Panc1 (cell line): ENCODE measurements around the gene SLC17A2. TPM values are rescaled to one million over a fixed set of nuclear protein-coding genes. Genes with fewer than 3 reads are reported as not detected.

Experiments
- ATAC-seq: fragments of 200-7000 bp; cut with Tn5 transposase; 2 replicates; pipeline ENCODE4 v1.9.1; 2020; ENCODE audit warnings: mild to moderate bottlenecking, moderate library complexity
- BruUV-seq: library from RNA; stranded (reverse); fragments of 400-500 nt; replicated peaks from 2 replicates; lab custom pipeline; 2021; lab: Mats Ljungman, UMichigan
- CTCF ChIA-PET: fragments of 300-600 bp; sonication (Branson Sonifier 250); formaldehyde crosslinking; loops from one replicate; lab custom pipeline; 2022; ENCODE audit warnings: antibody characterized with exemption; lab: Charles Lee
- POLR2A ChIA-PET: fragments of 300-600 bp; sonication (Branson Sonifier 250); formaldehyde crosslinking; loops from one replicate; lab custom pipeline; 2022; ENCODE audit warnings: antibody characterized with exemption; lab: Charles Lee
- DNase-seq: peaks from one replicate; pipeline ENCODE4 v3.0.0-alpha.2; 2010; ENCODE audit warnings: low read depth, low spot score
- H3K27ac ChIP-seq: 2 replicates; pipeline ENCODE4 v1.5.1; 2011; ENCODE audit warnings: mild to moderate bottlenecking, low read length, inconsistent platforms
- H3K27me3 ChIP-seq: fragments of 200-500 bp; sonication (Bioruptor generic); 2 replicates; pipeline ENCODE4 v1.6.0; 2014; ENCODE audit warnings: low read length, inconsistent platforms; ENCODE audit not compliant: control insufficient read depth, insufficient read depth
- H3K36me3 ChIP-seq: fragments of 200-500 bp; sonication (Bioruptor generic); 2 replicates; pipeline ENCODE4 v1.5.1; 2014; ENCODE audit warnings: inconsistent platforms, mild to moderate bottlenecking, low read length, moderate library complexity; ENCODE audit not compliant: control insufficient read depth, insufficient read depth
- H3K4me1 ChIP-seq: 2 replicates; pipeline ENCODE4 v1.5.1; 2011; ENCODE audit warnings: inconsistent platforms, mild to moderate bottlenecking, low read length, moderate library complexity; ENCODE audit not compliant: control insufficient read depth, insufficient read depth
- H3K4me3 ChIP-seq, 2 experiments: 2 replicates each; pipeline ENCODE4 v1.5.1; 2011 to 2012; ENCODE audit warnings: low read depth in 2 of 2, low read length in 2 of 2, mild to moderate bottlenecking in 2 of 2, inconsistent platforms in 1 of 2, moderate library complexity in 1 of 2
- H3K9me3 ChIP-seq: fragments of 200-500 bp; sonication (Bioruptor generic); 2 replicates; pipeline ENCODE4 v1.5.1; 2014; ENCODE audit warnings: low read depth, mild to moderate bottlenecking, inconsistent platforms, low read length, moderate library complexity; ENCODE audit not compliant: control insufficient read depth, insufficient read depth
- CTCF ChIP-seq: fragments of 450-650 bp; IDR thresholded peaks from 2 replicates; pipeline ENCODE4 v1.5.1; 2017; ENCODE audit warnings: mild to moderate bottlenecking
- POLR2AphosphoS5 ChIP-seq: IDR thresholded peaks from 2 replicates; pipeline ENCODE4 v1.6.1; 2012; ENCODE audit warnings: mild to moderate bottlenecking, low read depth, low read length, moderate library complexity
- SIN3A ChIP-seq: IDR thresholded peaks from 2 replicates; pipeline ENCODE4 v1.6.1; 2012; ENCODE audit warnings: low read depth, mild to moderate bottlenecking, low read length, moderate library complexity, borderline replicate concordance; ENCODE audit not compliant: insufficient read depth
- TCF7L2 ChIP-seq: IDR thresholded peaks from 2 replicates; pipeline ENCODE4 v1.6.1; 2011; ENCODE audit warnings: mild to moderate bottlenecking, low read depth, low read length, inconsistent platforms
- in situ Hi-C: cut with HindIII; loops from 2 replicates; pipeline ENCODE4 v1.10.0; 2016; ENCODE audit warnings: low sequenced_read_pairs, low pct_unique_long_range_greater_than_20kb
- intact Hi-C: fragments of 100-400 bp; cut with micrococcal nuclease; formaldehyde crosslinking; loops from one replicate; pipeline ENCODE4 v1.10.0; 2022; ENCODE audit not compliant: unreplicated experiment
- total RNA-seq: library from RNA; stranded (reverse); gene quantifications from one replicate; pipeline ENCODE4 v1.2.1, GENCODE V29; 2021; ENCODE audit not compliant: unreplicated experiment
- TF ChIP-seq, protein P1 (sequence below), 2 experiments: IDR thresholded peaks; 2 replicates each; pipeline ENCODE4 v1.6.1; 2011 to 2012; ENCODE audit warnings: low read depth in 2 of 2, control low read depth in 1 of 2, low read length in 1 of 2, mild to moderate bottlenecking in 1 of 2, moderate library complexity in 1 of 2; ENCODE audit not compliant: insufficient read depth in 1 of 2

Gene SLC17A2
- total RNA-seq, 1 experiment from 2014 or later = not detected

DNA sequence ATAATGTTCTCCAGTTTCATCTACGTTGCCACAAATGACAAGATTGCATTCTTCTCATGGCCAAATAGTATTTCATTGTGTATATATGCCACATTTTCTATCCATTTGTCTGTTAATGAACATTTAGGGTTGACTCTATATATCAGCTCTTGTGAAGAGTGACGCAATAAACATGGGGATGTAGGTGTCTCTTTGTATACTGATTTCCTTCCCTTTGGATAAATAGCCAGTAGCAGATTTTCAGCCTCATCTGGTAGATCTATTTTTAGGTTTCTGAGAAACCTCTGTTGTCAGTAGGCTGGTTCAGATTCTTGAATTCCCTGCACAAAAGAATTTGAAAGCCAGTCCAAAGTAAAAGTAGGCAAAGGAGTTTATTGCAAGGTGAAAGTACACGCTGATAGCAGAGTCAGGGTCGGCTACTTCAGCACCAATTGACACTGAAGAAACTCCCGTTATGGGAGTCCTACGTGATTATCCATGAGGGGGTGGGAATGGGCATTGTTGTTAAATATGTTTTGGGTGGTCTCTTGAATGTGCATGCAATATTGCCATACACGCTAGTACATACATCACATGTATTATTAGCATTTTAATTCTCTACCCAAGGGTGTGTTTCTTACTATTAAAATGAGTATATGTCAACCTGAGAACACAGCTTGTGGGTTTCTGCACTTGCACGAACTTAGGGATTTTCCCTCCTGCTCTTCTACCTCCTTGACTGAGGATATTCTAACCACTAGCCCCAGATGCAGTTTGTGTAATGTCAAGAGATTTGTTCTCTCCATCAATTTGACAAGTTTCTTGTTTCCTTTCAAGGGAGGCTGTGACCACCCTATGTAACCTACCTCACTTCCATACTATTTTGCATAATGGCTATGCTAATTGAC is 14.4 kb upstream of the SLC17A2 start:
- ATAC-seq = no peak

DNA sequence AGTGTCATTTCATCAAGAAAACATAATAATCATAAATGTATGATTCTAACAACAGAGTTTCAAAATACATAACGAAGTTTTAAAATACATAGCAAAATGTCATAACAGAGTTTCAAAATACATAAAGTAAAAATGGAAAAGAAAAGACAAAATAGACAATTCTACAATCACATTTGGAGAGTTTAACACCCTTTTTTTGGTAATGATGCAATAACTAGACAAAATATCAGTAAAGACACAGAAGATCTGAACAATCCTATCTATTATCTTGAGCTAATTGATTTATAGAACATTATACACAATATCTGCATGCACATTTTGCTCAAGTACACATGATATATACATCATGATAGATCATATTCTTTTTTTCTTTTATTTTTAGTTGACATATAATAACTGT is 13.4 kb upstream of the SLC17A2 start:
- H3K27ac ChIP-seq = no peak overlapping the region
- TF ChIP-seq SIN3A (no peak), TCF7L2 (no peak), POLR2AphosphoS5 (no peak), CTCF (no peak)
- TF ChIP-seq, protein P1, sequence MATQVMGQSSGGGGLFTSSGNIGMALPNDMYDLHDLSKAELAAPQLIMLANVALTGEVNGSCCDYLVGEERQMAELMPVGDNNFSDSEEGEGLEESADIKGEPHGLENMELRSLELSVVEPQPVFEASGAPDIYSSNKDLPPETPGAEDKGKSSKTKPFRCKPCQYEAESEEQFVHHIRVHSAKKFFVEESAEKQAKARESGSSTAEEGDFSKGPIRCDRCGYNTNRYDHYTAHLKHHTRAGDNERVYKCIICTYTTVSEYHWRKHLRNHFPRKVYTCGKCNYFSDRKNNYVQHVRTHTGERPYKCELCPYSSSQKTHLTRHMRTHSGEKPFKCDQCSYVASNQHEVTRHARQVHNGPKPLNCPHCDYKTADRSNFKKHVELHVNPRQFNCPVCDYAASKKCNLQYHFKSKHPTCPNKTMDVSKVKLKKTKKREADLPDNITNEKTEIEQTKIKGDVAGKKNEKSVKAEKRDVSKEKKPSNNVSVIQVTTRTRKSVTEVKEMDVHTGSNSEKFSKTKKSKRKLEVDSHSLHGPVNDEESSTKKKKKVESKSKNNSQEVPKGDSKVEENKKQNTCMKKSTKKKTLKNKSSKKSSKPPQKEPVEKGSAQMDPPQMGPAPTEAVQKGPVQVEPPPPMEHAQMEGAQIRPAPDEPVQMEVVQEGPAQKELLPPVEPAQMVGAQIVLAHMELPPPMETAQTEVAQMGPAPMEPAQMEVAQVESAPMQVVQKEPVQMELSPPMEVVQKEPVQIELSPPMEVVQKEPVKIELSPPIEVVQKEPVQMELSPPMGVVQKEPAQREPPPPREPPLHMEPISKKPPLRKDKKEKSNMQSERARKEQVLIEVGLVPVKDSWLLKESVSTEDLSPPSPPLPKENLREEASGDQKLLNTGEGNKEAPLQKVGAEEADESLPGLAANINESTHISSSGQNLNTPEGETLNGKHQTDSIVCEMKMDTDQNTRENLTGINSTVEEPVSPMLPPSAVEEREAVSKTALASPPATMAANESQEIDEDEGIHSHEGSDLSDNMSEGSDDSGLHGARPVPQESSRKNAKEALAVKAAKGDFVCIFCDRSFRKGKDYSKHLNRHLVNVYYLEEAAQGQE (IDR thresholded peaks at IDR 0.05; ENCODE audit: insufficient read depth in 1 of 2, low read depth in 2 of 2, low read length in 1 of 2) = no peak
- DNase-seq = no peak
- in situ Hi-C loops (no loop called here), intact Hi-C loops (no loop called here)
- no peaks in the 10 kb centered on the region for H3K4me1 ChIP-seq
- H3K36me3 ChIP-seq = no peaks in the 10 kb centered on the region
- peaks cover 3% of the 10 kb centered on the region; the same call in 1 of the 2 replicates for H3K27me3 ChIP-seq
- ATAC-seq = no peak
- ChIA-PET POLR2A (no interaction called here), CTCF (no interaction called here)
- no TSS peak for BruUV-seq
- H3K9me3 ChIP-seq = no peaks in the 10 kb centered on the region
- no peak overlapping the region for H3K4me3 ChIP-seq

More for the DNA sequence above, 14.4 kb upstream of the SLC17A2 start:
- TF ChIP-seq TCF7L2 (no peak), CTCF (no peak), POLR2AphosphoS5 (no peak), SIN3A (no peak)
- TF ChIP-seq, protein P1 (IDR thresholded peaks at IDR 0.05; ENCODE audit: insufficient read depth in 1 of 2, low read depth in 2 of 2, low read length in 1 of 2) = no peak
- Histone ChIP-seq H3K27ac (no peak overlapping the region), H3K36me3 (no peaks in the 10 kb centered on the region), H3K9me3 (no peaks in the 10 kb centered on the region), H3K4me3 (no peak overlapping the region), H3K27me3 (peaks cover 3% of the 10 kb centered on the region; the same call in 1 of the 2 replicates), H3K4me1 (no peaks in the 10 kb centered on the region)
- CTCF ChIA-PET = no interaction called here
- intact Hi-C loops (no loop called here), in situ Hi-C loops (no loop called here)
- no TSS peak for BruUV-seq
- POLR2A ChIA-PET = no interaction called here
- no peak for DNase-seq
